HCT116 (cell line): Measurements from ENCODE around the gene CDH13.

ENCODE experiments used
- POLR2A ChIP-seq: IDR thresholded peaks from 2 replicates; pipeline ENCODE4 v1.7.0; 2011; ENCODE audit warnings: borderline replicate concordance; ENCODE audit not compliant: insufficient read depth, insufficient read length; ENCODE audit errors: extremely low read depth
- POLR2AphosphoS5 ChIP-seq: IDR thresholded peaks from 2 replicates; pipeline ENCODE4 v1.6.1; 2011; ENCODE audit warnings: mild to moderate bottlenecking, low read depth, low read length, moderate library complexity
- SIN3A ChIP-seq: IDR thresholded peaks from 2 replicates; pipeline ENCODE4 v1.6.1; 2012; ENCODE audit warnings: low read depth
- YY1 ChIP-seq: IDR thresholded peaks from 2 replicates; pipeline ENCODE4 v1.6.1; 2011; ENCODE audit warnings: low read length, low read depth, moderate library complexity, mild to moderate bottlenecking; ENCODE audit not compliant: insufficient replicate concordance; ENCODE audit errors: extremely low read depth
- ZNF274 ChIP-seq: fragments of 200-500 bp; sonication (Bioruptor generic); IDR thresholded peaks from 2 replicates; pipeline ENCODE4 v1.6.1; 2014; ENCODE audit warnings: mild to moderate bottlenecking, low read depth, low read length, inconsistent platforms
- TF ChIP-seq, protein P1 (sequence below): IDR thresholded peaks from 2 replicates; pipeline ENCODE4 v1.6.1; 2012
- TF ChIP-seq, protein P2 (sequence below): IDR thresholded peaks from 2 replicates; pipeline ENCODE4 v1.6.1; 2012; ENCODE audit warnings: low read depth
- TF ChIP-seq, protein P3 (sequence below), 3 experiments: fragments of 200-600 bp in 1 of 3; sonication (generic) in 1 of 3; IDR thresholded peaks in 2 of 3; conservative IDR thresholded peaks in 1 of 3; 2 replicates each; pipeline ENCODE4 v1.5.1; 2012 to 2017; ENCODE audit warnings: low read depth in 2 of 3, low read length in 2 of 3, antibody characterized with exemption in 1 of 3, borderline replicate concordance in 1 of 3, control low read depth in 1 of 3, mild to moderate bottlenecking in 1 of 3, mixed read lengths in 1 of 3, mixed run types in 1 of 3, moderate library complexity in 1 of 3; ENCODE audit not compliant: insufficient read depth in 1 of 3
- TF ChIP-seq, protein P4 (sequence below): IDR thresholded peaks from 2 replicates; pipeline ENCODE4 v1.6.1; 2012

DNA sequence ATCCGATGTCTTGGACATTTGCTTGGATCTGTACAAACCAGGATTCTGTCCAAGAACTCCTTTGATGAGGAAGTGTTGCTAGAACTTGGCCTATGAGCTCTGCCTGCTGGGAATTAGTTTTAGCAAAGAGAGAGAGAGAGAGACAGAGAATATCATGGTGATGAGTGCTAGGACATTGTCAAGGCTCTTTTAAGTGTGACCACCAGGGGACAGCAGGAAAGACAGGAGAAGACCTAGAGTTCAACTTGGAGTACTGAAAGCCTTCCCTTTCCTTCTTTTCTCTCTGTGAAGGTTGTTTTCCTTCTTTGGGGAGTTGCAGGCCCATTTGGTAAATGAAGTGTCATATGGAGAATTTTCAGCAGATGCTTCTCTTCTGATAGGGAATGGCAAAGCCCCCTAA is 791.8 kb downstream of the CDH13 start:
- TF ChIP-seq YY1 (no peak), POLR2A (no peak), POLR2AphosphoS5 (no peak), SIN3A (no peak), ZNF274 (no peak)
- TF ChIP-seq, protein P1, sequence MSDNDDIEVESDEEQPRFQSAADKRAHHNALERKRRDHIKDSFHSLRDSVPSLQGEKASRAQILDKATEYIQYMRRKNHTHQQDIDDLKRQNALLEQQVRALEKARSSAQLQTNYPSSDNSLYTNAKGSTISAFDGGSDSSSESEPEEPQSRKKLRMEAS: no peak
- TF ChIP-seq, protein P2, sequence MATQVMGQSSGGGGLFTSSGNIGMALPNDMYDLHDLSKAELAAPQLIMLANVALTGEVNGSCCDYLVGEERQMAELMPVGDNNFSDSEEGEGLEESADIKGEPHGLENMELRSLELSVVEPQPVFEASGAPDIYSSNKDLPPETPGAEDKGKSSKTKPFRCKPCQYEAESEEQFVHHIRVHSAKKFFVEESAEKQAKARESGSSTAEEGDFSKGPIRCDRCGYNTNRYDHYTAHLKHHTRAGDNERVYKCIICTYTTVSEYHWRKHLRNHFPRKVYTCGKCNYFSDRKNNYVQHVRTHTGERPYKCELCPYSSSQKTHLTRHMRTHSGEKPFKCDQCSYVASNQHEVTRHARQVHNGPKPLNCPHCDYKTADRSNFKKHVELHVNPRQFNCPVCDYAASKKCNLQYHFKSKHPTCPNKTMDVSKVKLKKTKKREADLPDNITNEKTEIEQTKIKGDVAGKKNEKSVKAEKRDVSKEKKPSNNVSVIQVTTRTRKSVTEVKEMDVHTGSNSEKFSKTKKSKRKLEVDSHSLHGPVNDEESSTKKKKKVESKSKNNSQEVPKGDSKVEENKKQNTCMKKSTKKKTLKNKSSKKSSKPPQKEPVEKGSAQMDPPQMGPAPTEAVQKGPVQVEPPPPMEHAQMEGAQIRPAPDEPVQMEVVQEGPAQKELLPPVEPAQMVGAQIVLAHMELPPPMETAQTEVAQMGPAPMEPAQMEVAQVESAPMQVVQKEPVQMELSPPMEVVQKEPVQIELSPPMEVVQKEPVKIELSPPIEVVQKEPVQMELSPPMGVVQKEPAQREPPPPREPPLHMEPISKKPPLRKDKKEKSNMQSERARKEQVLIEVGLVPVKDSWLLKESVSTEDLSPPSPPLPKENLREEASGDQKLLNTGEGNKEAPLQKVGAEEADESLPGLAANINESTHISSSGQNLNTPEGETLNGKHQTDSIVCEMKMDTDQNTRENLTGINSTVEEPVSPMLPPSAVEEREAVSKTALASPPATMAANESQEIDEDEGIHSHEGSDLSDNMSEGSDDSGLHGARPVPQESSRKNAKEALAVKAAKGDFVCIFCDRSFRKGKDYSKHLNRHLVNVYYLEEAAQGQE: no peak
- TF ChIP-seq, protein P3, sequence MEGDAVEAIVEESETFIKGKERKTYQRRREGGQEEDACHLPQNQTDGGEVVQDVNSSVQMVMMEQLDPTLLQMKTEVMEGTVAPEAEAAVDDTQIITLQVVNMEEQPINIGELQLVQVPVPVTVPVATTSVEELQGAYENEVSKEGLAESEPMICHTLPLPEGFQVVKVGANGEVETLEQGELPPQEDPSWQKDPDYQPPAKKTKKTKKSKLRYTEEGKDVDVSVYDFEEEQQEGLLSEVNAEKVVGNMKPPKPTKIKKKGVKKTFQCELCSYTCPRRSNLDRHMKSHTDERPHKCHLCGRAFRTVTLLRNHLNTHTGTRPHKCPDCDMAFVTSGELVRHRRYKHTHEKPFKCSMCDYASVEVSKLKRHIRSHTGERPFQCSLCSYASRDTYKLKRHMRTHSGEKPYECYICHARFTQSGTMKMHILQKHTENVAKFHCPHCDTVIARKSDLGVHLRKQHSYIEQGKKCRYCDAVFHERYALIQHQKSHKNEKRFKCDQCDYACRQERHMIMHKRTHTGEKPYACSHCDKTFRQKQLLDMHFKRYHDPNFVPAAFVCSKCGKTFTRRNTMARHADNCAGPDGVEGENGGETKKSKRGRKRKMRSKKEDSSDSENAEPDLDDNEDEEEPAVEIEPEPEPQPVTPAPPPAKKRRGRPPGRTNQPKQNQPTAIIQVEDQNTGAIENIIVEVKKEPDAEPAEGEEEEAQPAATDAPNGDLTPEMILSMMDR (IDR thresholded peaks at IDR 0.05 in 2 of 3, conservative IDR thresholded peaks at IDR 0.05 in 1 of 3; ENCODE audit: borderline replicate concordance in 1 of 3, insufficient read depth in 1 of 3, low read depth in 2 of 3, low read length in 2 of 3): peak in 2 of 3 experiments; percentile 15 to 29; a peak in 2 of 6 replicates
- TF ChIP-seq, protein P4, sequence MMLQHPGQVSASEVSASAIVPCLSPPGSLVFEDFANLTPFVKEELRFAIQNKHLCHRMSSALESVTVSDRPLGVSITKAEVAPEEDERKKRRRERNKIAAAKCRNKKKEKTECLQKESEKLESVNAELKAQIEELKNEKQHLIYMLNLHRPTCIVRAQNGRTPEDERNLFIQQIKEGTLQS: no peak
